Activated CD8-positive, alpha-beta T cell treated with anti-CD3 and anti-CD28 coated beads for 36 hours (primary cell): ENCODE data around the gene CPN1. TPM values are rescaled to one million over a fixed set of nuclear protein-coding genes. Genes with fewer than 3 reads are reported as not detected.
"Not testable (repeated sequence)": the region's sequence is repeated elsewhere in the genome, so short reads cannot be mapped to it uniquely, and the experiment has no call there.

Experiments used
- ATAC-seq: fragments of 200-7000 bp; cut with Tn5 transposase; one replicate; pipeline ENCODE4 v1.10.0; 2021; ENCODE audit warnings: mild to moderate bottlenecking, moderate library complexity
- CTCF ChIA-PET: fragments of 350-600 bp; sonication (Branson Sonifier 250); formaldehyde crosslinking; loops from one replicate; lab custom pipeline; 2021; ENCODE audit warnings: antibody characterized with exemption; lab: Charles Lee
- POLR2A ChIA-PET: fragments of 350-600 bp; sonication (Branson Sonifier 250); formaldehyde crosslinking; loops from one replicate; lab custom pipeline; 2021; ENCODE audit warnings: antibody characterized with exemption; lab: Charles Lee
- DNase-seq: peaks from one replicate; pipeline ENCODE4 v3.0.0-alpha.2; 2020
- H3K27ac Mint-ChIP-seq: one replicate; pipeline ENCODE4 v1.8.0; 2021; ENCODE audit warnings: mild to moderate bottlenecking, mixed read lengths
- H3K27me3 Mint-ChIP-seq: one replicate; pipeline ENCODE4 v1.8.0; 2021; ENCODE audit warnings: mixed read lengths
- H3K36me3 Mint-ChIP-seq: one replicate; pipeline ENCODE4 v1.8.0; 2021; ENCODE audit warnings: low read depth, mixed read lengths
- H3K4me1 Mint-ChIP-seq: one replicate; pipeline ENCODE4 v1.8.0; 2021; ENCODE audit warnings: low read depth, mixed read lengths
- H3K4me3 Mint-ChIP-seq: one replicate; pipeline ENCODE4 v1.8.0; 2021; ENCODE audit warnings: mild to moderate bottlenecking, moderate library complexity, mixed read lengths
- H3K9me3 Mint-ChIP-seq: one replicate; pipeline ENCODE4 v1.8.0; 2021; ENCODE audit warnings: mixed read lengths
- intact Hi-C: fragments of 100-400 bp; cut with micrococcal nuclease; formaldehyde crosslinking; loops from one replicate; pipeline ENCODE4 v1.10.0; 2022
- total RNA-seq, 2 experiments: library from RNA; stranded (reverse); gene quantifications; one replicate each; pipeline ENCODE4 v1.2.3, GENCODE V29; 2021
- TF ChIP-seq, protein P1 (sequence below): fragments of 200-600 bp; IDR thresholded peaks from one replicate; pipeline ENCODE4 v1.8.0; 2022; ENCODE audit warnings: antibody characterized with exemption, mild to moderate bottlenecking

Gene CPN1
- total RNA-seq, 2 experiments from 2014 or later: not detected

- POLR2A ChIA-PET: no interaction called here
- no peaks in the 10 kb centered on the region for H3K4me1 Mint-ChIP-seq
- no peak overlapping the region for H3K27ac Mint-ChIP-seq
- DNase-seq (no peak), ATAC-seq (no peak)
- H3K4me3 Mint-ChIP-seq: no peak overlapping the region
- no peaks in the 10 kb centered on the region for H3K36me3 Mint-ChIP-seq
- H3K27me3 Mint-ChIP-seq: peaks cover 28% of the 10 kb centered on the region
- CTCF ChIA-PET: interaction anchor here (0.6 to 1.5 kb wide), 2 partner anchors 55 to 256 kb away, joined by 3 to 7 read pairs; no protein-coding TSS in a partner anchor
- intact Hi-C loops: no loop called here
- H3K9me3 Mint-ChIP-seq: no peaks in the 10 kb centered on the region
- TF ChIP-seq, protein P1, sequence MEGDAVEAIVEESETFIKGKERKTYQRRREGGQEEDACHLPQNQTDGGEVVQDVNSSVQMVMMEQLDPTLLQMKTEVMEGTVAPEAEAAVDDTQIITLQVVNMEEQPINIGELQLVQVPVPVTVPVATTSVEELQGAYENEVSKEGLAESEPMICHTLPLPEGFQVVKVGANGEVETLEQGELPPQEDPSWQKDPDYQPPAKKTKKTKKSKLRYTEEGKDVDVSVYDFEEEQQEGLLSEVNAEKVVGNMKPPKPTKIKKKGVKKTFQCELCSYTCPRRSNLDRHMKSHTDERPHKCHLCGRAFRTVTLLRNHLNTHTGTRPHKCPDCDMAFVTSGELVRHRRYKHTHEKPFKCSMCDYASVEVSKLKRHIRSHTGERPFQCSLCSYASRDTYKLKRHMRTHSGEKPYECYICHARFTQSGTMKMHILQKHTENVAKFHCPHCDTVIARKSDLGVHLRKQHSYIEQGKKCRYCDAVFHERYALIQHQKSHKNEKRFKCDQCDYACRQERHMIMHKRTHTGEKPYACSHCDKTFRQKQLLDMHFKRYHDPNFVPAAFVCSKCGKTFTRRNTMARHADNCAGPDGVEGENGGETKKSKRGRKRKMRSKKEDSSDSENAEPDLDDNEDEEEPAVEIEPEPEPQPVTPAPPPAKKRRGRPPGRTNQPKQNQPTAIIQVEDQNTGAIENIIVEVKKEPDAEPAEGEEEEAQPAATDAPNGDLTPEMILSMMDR: no peak
Measured at GRCh38 chr10:100101192-100102076, 19.8 kb upstream of the CPN1 start.

DNA sequence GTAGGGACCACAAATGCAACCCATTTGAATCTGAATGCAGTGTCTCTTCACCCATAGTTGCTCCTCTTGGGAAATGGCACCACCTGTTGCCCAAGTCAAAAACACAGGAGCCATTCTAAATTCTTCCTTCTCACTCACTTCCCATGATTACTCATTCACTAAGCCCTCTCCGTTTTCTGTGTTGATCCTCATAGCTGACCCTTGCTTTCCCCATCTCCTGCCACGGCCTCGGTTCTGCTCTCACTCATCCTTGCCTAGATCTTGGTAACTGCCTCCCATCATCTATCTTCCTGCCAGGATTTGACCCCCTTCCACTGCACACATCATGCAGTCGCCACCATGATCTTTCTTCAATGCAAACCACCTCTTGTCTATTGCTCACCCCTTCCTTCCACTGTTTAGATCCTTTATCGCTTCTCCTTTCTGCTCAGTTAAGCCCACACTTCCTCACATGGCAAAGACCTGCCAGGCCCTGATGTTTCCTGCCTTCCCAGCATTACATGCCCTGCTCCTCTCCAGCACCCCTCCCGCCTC, 19.0 kb upstream of the CPN1 start:
- DNase-seq (no peak), ATAC-seq (no peak)
- Mint-ChIP-seq H3K36me3 (no peaks in the 10 kb centered on the region), H3K4me1 (no peaks in the 10 kb centered on the region), H3K9me3 (no peaks in the 10 kb centered on the region), H3K27me3 (peaks cover 28% of the 10 kb centered on the region), H3K4me3 (no peak overlapping the region), H3K27ac (no peak overlapping the region)
- TF ChIP-seq, protein P1: no peak
- POLR2A ChIA-PET: no interaction called here
- intact Hi-C loops: no loop called here
- CTCF ChIA-PET: no interaction called here

DNA sequence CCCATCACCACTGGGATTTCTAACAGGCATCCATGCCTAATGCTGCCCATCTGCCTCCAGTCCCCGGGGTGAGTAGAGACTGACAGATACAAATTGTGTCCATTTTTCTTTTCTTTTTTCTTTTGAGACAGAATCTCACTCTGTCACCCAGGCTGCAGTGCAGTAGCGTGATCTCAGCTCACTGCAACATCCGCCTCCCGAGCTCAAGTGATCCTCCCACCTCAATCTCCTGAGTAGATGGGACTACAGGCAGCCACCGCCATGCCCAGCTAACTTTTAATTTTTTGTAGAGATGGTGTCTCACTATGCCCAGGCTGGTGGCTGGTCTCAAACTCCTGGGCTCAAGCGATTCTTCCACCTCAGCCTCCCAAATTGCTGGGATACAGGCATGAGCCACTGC, 7.6 kb upstream of the CPN1 start:
- intact Hi-C loops: no loop called here
- ATAC-seq (no peak), DNase-seq (no peak)
- CTCF ChIA-PET: interaction anchor here (0.8 kb wide), 1 partner anchor 244 kb away, joined by 3 read pairs; no protein-coding TSS in a partner anchor
- Mint-ChIP-seq H3K27me3 (peaks cover 11% of the 10 kb centered on the region), H3K4me1 (no peaks in the 10 kb centered on the region), H3K9me3 (peaks cover 1% of the 10 kb centered on the region), H3K27ac (no peak overlapping the region), H3K36me3 (no peaks in the 10 kb centered on the region), H3K4me3 (no peak overlapping the region)
- TF ChIP-seq, protein P1: no peak
- POLR2A ChIA-PET: no interaction called here

DNA sequence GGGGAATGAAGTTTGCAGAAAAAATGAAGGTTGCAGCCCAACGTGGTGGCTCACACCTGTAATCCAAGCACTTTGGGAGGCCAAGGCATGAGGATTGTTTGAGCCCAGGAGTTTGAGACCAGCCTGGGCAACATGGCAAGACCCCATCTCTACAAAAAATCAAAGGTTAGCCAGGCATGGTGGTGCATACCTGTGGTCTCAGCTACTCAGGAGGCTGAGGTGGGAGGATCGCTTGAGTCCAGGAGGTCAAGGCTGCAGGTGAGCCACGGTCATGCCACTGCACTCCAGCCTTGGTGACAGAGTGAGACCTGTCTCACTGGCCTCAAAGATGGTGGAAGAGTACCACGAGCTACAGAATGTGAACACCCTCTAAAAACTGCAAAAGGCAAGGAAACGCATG, 5.0 kb upstream of the CPN1 start:
- POLR2A ChIA-PET, H3K36me3 Mint-ChIP-seq, DNase-seq, ATAC-seq, H3K4me1 Mint-ChIP-seq, H3K4me3 Mint-ChIP-seq, H3K9me3 Mint-ChIP-seq, intact Hi-C loops, H3K27ac Mint-ChIP-seq, CTCF ChIA-PET: not testable (repeated sequence)
- H3K27me3 Mint-ChIP-seq: peaks cover 14% of the 10 kb centered on the region

GRCh38 chr10:100085596-100085995, 3.9 kb upstream of the CPN1 start:
- DNase-seq: no peak
- ChIA-PET POLR2A (no interaction called here), CTCF (no interaction called here)
- peaks cover 16% of the 10 kb centered on the region for H3K27me3 Mint-ChIP-seq
- H3K9me3 Mint-ChIP-seq: no peaks in the 10 kb centered on the region
- no peak overlapping the region for H3K4me3 Mint-ChIP-seq
- TF ChIP-seq, protein P1: no peak
- no peaks in the 10 kb centered on the region for H3K36me3 Mint-ChIP-seq
- no peak for ATAC-seq
- no peaks in the 10 kb centered on the region for H3K4me1 Mint-ChIP-seq
- H3K27ac Mint-ChIP-seq: no peak overlapping the region
- intact Hi-C loops: no loop called here
